Caco-2 (cell line): ENCODE measurements around the gene SGK2. TPM values are rescaled to one million over a fixed set of nuclear protein-coding genes. Genes with fewer than 3 reads are reported as not detected.

ENCODE experiments used
- BruUV-seq: library from RNA; stranded (reverse); fragments of 400-500 nt; replicated peaks from 2 replicates; lab custom pipeline; 2021; lab: Mats Ljungman, UMichigan
- CTCF ChIA-PET: fragments of 300-600 bp; sonication (Branson Sonifier 250); formaldehyde crosslinking; loops from one replicate; lab custom pipeline; 2022; ENCODE audit warnings: antibody characterized with exemption; lab: Charles Lee
- POLR2A ChIA-PET: fragments of 300-600 bp; sonication (Branson Sonifier 250); formaldehyde crosslinking; loops from one replicate; lab custom pipeline; 2022; ENCODE audit warnings: antibody characterized with exemption; lab: Charles Lee
- DNase-seq, 2 experiments: peaks; one replicate each; pipeline versions ENCODE4 v3.0.0 to v3.0.0-alpha.2; 2020 to 2022
- H3K27me3 ChIP-seq: replicated peaks from 2 replicates; pipeline ENCODE4 v1.6.0; 2011; ENCODE audit warnings: low read length; ENCODE audit not compliant: control insufficient read depth, insufficient read depth
- H3K36me3 ChIP-seq: 2 replicates; pipeline ENCODE4 v1.5.1; 2011; ENCODE audit warnings: low read length; ENCODE audit not compliant: control insufficient read depth, insufficient read depth
- H3K4me1 ChIP-seq: fragments of 250-450 bp; sonication (Bioruptor Pico); 2 replicates; pipeline ENCODE4 v1.5.1; 2020; ENCODE audit warnings: mild to moderate bottlenecking
- H3K4me3 ChIP-seq: 2 replicates; pipeline ENCODE4 v1.5.1; 2011; ENCODE audit warnings: low read depth, mild to moderate bottlenecking, control low read depth, low read length
- H3K9me3 ChIP-seq: fragments of 250-450 bp; sonication (Bioruptor Pico); 2 replicates; pipeline ENCODE4 v1.5.1; 2020; ENCODE audit warnings: mild to moderate bottlenecking, moderate library complexity
- H3K27ac Mint-ChIP-seq: one replicate; pipeline ENCODE4 v1.8.0; 2022; ENCODE audit warnings: mixed read lengths; ENCODE audit not compliant: unreplicated experiment
- H3K27me3 Mint-ChIP-seq: one replicate; pipeline ENCODE4 v1.8.0; 2022; ENCODE audit warnings: mixed read lengths; ENCODE audit not compliant: insufficient read depth, unreplicated experiment
- H3K36me3 Mint-ChIP-seq: one replicate; pipeline ENCODE4 v1.8.0; 2022; ENCODE audit warnings: mild to moderate bottlenecking, mixed read lengths; ENCODE audit not compliant: insufficient read depth, unreplicated experiment
- H3K4me1 Mint-ChIP-seq: one replicate; pipeline ENCODE4 v1.8.0; 2022; ENCODE audit warnings: low read depth, mixed read lengths; ENCODE audit not compliant: unreplicated experiment
- H3K4me3 Mint-ChIP-seq: one replicate; pipeline ENCODE4 v1.8.0; 2022; ENCODE audit warnings: mild to moderate bottlenecking, moderate library complexity, mixed read lengths; ENCODE audit not compliant: unreplicated experiment
- H3K9me3 Mint-ChIP-seq: one replicate; pipeline ENCODE4 v1.8.0; 2022; ENCODE audit warnings: mixed read lengths; ENCODE audit not compliant: unreplicated experiment
- intact Hi-C: fragments of 100-400 bp; cut with micrococcal nuclease; formaldehyde crosslinking; loops from one replicate; pipeline ENCODE4 v1.10.0; 2022; ENCODE audit not compliant: unreplicated experiment
- total RNA-seq: library from RNA; stranded (reverse); gene quantifications from 2 replicates; pipeline ENCODE4 v1.2.3, GENCODE V29; 2022
- TF ChIP-seq, protein P1 (sequence below), 2 experiments: fragments of 200-600 bp in 1 of 2; IDR thresholded peaks; 1 replicate in 1 of 2; 2 replicates in 1 of 2; pipeline versions ENCODE4 v1.5.1 to v1.8.0; 2011 to 2022; ENCODE audit warnings: antibody characterized with exemption in 1 of 2, control low read depth in 1 of 2, inconsistent platforms in 1 of 2, low read depth in 1 of 2, low read length in 1 of 2, mild to moderate bottlenecking in 1 of 2, moderate library complexity in 1 of 2; ENCODE audit not compliant: insufficient read depth in 1 of 2, severe bottlenecking in 1 of 2, unreplicated experiment in 1 of 2

Gene SGK2
- total RNA-seq, 1 experiment from 2014 or later = 5.2 TPM

DNA sequence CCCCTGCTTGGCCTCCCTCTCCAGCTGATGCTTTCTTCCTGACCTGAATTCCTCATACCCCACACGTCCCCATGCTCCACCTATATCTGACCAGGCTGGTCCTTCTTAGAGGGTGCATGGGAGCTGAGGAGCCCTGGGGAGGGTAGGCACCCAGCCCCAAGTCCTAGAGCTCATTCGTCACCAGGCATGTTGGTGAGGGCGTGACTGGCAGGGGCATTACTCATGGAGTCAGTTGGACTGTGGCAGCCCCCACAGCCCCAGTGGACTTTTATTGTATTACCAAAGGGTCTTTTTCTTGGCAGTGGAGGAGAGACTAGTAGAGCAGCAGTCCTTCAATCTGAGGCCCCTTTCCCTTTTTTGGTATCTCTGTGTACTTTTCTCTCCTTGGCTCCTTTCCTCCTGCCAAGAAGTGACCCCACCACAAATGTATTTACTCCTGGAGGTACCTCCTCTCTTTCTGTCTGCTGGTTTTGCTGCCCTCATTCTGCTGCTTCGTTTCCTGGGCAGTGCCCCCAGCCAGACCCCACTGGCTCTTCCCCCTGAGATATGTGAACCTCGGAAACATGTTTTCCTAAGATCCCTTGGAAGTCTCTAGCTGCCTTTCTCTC is 10.4 kb upstream of the SGK2 start:
- H3K4me1 Mint-ChIP-seq = no peaks in the 10 kb centered on the region
- CTCF ChIA-PET = no interaction called here
- intact Hi-C loops = no loop called here
- no peak overlapping the region for H3K4me3 Mint-ChIP-seq
- H3K4me3 ChIP-seq = no peak overlapping the region
- BruUV-seq = no TSS peak
- H3K36me3 ChIP-seq = 0 out of 2 replicates have a peak, but pooled peaks cover 2% of the 10 kb centered on the region
- DNase-seq = peak in 1 of 2 experiments; percentile 34
- H3K36me3 Mint-ChIP-seq = peaks cover 5% of the 10 kb centered on the region
- POLR2A ChIA-PET = interaction anchor here (0.6 kb wide), 1 partner anchor 144 kb away, joined by 5 read pairs; no protein-coding TSS in a partner anchor
- H3K9me3 ChIP-seq = peaks cover 4% of the 10 kb centered on the region
- no peaks in the 10 kb centered on the region for H3K27me3 Mint-ChIP-seq
- no peaks in the 10 kb centered on the region for H3K27me3 ChIP-seq
- TF ChIP-seq, protein P1, sequence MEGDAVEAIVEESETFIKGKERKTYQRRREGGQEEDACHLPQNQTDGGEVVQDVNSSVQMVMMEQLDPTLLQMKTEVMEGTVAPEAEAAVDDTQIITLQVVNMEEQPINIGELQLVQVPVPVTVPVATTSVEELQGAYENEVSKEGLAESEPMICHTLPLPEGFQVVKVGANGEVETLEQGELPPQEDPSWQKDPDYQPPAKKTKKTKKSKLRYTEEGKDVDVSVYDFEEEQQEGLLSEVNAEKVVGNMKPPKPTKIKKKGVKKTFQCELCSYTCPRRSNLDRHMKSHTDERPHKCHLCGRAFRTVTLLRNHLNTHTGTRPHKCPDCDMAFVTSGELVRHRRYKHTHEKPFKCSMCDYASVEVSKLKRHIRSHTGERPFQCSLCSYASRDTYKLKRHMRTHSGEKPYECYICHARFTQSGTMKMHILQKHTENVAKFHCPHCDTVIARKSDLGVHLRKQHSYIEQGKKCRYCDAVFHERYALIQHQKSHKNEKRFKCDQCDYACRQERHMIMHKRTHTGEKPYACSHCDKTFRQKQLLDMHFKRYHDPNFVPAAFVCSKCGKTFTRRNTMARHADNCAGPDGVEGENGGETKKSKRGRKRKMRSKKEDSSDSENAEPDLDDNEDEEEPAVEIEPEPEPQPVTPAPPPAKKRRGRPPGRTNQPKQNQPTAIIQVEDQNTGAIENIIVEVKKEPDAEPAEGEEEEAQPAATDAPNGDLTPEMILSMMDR (IDR thresholded peaks at IDR 0.05; ENCODE audit: insufficient read depth in 1 of 2, low read depth in 1 of 2, low read length in 1 of 2, severe bottlenecking in 1 of 2, unreplicated experiment in 1 of 2) = no peak
- H3K4me1 ChIP-seq = no peaks in the 10 kb centered on the region
- H3K9me3 Mint-ChIP-seq = peaks cover 26% of the 10 kb centered on the region
- no peak overlapping the region for H3K27ac Mint-ChIP-seq

DNA sequence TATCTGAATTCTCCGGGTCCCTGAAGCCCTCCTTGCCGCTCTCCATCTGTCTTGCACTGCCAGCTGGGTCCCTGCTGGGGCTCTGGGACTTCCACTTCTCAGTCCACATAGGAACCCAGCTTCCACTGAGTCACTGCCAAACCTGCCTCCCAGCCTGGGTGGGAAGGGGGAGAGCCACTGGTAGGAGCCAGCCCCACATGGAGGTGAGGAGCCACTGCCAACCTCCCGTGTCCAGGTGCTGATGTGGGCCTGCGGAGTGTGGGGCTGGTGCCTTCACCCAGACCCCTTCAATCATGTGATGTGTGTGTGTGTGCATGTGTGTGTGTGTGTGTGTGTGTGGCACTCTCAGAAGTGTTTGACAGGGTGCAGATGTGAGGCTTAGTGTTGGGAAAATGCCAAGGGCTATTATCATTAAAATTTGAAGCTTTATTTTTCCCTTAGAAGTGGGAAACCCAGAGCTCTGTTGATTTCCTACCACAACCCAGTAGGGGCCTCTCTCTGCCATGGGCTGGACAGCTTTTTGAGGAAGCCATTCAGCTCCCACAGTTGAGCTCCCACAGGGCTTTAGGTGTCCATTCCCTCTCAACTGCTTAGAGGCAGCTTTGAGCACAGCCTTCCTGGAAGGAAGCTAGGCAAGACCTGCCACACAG is 9.3 kb upstream of the SGK2 start:
- intact Hi-C loops = no loop called here
- Histone ChIP-seq H3K36me3 (0 out of 2 replicates have a peak, but pooled peaks cover 2% of the 10 kb centered on the region), H3K9me3 (peaks cover 4% of the 10 kb centered on the region), H3K4me3 (no peak overlapping the region), H3K27me3 (no peaks in the 10 kb centered on the region), H3K4me1 (no peaks in the 10 kb centered on the region)
- peaks cover 26% of the 10 kb centered on the region for H3K9me3 Mint-ChIP-seq
- H3K4me1 Mint-ChIP-seq = no peaks in the 10 kb centered on the region
- CTCF ChIA-PET = interaction anchor here (0.6 to 3.6 kb wide), 5 partner anchors 9 to 142 kb away, joined by 3 to 21 read pairs (median 3); partner anchors contain the start of genes IFT52 and SGK2
- H3K27me3 Mint-ChIP-seq = no peaks in the 10 kb centered on the region
- TF ChIP-seq, protein P1 (IDR thresholded peaks at IDR 0.05; ENCODE audit: insufficient read depth in 1 of 2, low read depth in 1 of 2, low read length in 1 of 2, severe bottlenecking in 1 of 2, unreplicated experiment in 1 of 2) = no peak
- H3K27ac Mint-ChIP-seq = no peak overlapping the region
- H3K36me3 Mint-ChIP-seq = peaks cover 5% of the 10 kb centered on the region
- H3K4me3 Mint-ChIP-seq = no peak overlapping the region
- POLR2A ChIA-PET = no interaction called here
- no TSS peak for BruUV-seq
- peak in 1 of 2 experiments; percentile 38 for DNase-seq

DNA sequence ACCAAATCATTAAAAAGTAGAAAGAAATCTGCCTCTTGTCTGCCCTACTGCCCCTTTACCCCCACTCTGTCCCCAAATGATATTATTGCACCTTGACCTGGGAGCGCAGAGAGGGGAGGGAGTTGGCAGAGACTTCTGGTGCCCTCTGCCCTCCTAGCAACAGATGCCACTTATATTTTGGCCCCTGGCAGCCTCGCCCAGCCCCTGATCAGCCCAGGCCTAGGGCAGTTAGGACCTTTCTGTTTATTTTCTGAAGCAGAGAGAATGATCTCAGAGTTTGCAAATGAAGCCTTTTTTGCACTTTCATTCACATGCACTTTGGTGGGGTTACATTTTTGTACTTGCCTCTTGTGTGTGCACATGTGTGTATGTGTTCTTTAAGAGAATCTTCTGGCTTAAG is 8.4 kb upstream of the SGK2 start:
- CTCF ChIA-PET = interaction anchor here (0.7 to 3.6 kb wide), 3 partner anchors 8 to 13 kb away, joined by 3 to 21 read pairs (median 4); partner anchors contain the start of gene SGK2
- H3K27ac Mint-ChIP-seq = no peak overlapping the region

More for the DNA sequence above, 8.4 kb upstream of the SGK2 start:
- Histone ChIP-seq H3K4me1 (no peaks in the 10 kb centered on the region), H3K27me3 (no peaks in the 10 kb centered on the region), H3K9me3 (peaks cover 4% of the 10 kb centered on the region), H3K36me3 (0 out of 2 replicates have a peak, but pooled peaks cover 2% of the 10 kb centered on the region), H3K4me3 (no peak overlapping the region)
- Mint-ChIP-seq H3K27me3 (no peaks in the 10 kb centered on the region), H3K4me1 (no peaks in the 10 kb centered on the region), H3K4me3 (no peak overlapping the region), H3K9me3 (peaks cover 26% of the 10 kb centered on the region), H3K36me3 (peaks cover 5% of the 10 kb centered on the region)
- POLR2A ChIA-PET = no interaction called here
- BruUV-seq = no TSS peak
- TF ChIP-seq, protein P1 (IDR thresholded peaks at IDR 0.05; ENCODE audit: insufficient read depth in 1 of 2, low read depth in 1 of 2, low read length in 1 of 2, severe bottlenecking in 1 of 2, unreplicated experiment in 1 of 2) = no peak
- DNase-seq = no peak
- intact Hi-C loops = no loop called here
